Natural killer cell treated with Interleukin-12 subunit alpha and Interleukin-12 subunit beta and Interleukin-15 and Interleukin-18, amount 100 ng/mL, for 72 hours (primary cell): ENCODE data around the gene MRPS16. TPM values are rescaled to one million over a fixed set of nuclear protein-coding genes. Genes with fewer than 3 reads are reported as not detected.

Source experiments
- total RNA-seq, 2 donors: library from RNA; stranded (reverse); gene quantifications; one replicate each; pipeline ENCODE4 v1.2.3, GENCODE V29; 2022

Gene MRPS16
- total RNA-seq, 2 donors from 2014 or later, result 83.1 to 118 TPM

Other genes starting within 250 kb of the MRPS16 start
- gene P4HA1, start 155.8 kb downstream of the MRPS16 start, total RNA-seq, result 10 to 100 TPM; 30.8 to 61.1 TPM
- gene NUDT13, start 142.2 kb downstream of the MRPS16 start, total RNA-seq, result 1 to 10 TPM; 1.1 to 1.3 TPM
- gene ECD, start 84.6 kb downstream of the MRPS16 start, total RNA-seq, result 10 to 100 TPM; 38.8 to 42.0 TPM
- gene FAM149B1, start 84.5 kb downstream of the MRPS16 start, total RNA-seq, result 10 to 100 TPM; 12.3 to 13.4 TPM
- gene DNAJC9, start 5.4 kb downstream of the MRPS16 start, total RNA-seq, result 10 to 100 TPM; 38.8 to 68.9 TPM
- gene CFAP70, start 106.2 kb upstream of the MRPS16 start, total RNA-seq, result 1 to 10 TPM in 1 of 2 donors, under 1 TPM in 1; 0.50 to 1.5 TPM
- gene ANXA7, start 161.4 kb upstream of the MRPS16 start, total RNA-seq, result 100 to 1,000 TPM; 104 to 123 TPM
- gene MSS51, start 180.9 kb upstream of the MRPS16 start, total RNA-seq, result 1 to 10 TPM; 4.4 to 8.5 TPM
- 10 to 100 TPM; 47.7 to 51.0 TPM for gene PPP3CB, start 243.4 kb upstream of the MRPS16 start, total RNA-seq